ENCODE data around the gene TMEM106A.
"Not testable (repeated sequence)": the region's sequence is repeated elsewhere in the genome, so short reads cannot be mapped to it uniquely, and the experiment has no call there.

Gene TMEM106A

DNA sequence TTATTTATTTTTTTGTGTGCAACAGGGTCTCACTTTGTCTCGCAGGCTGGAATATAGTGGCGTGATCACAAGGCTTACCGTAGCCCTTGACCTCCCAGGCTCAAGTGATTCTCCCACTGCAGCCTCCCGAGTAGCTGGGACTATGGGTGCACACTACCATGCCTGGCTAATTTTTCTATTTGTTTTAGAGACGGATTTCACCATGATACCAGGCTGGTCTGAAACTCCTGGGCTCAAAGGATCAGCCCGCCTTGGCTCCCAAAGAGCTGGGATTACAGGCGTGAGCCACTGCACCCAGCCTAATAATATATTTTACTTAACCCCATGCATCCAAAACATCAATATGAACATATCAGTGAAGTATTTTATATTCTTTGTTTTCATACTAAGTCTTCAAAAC is 14.7 kb downstream of the TMEM106A start:
- DNase-seq, result no peak
- H3K9me3 Mint-ChIP-seq, result no peaks in the 10 kb centered on the region
- H3K36me3 Mint-ChIP-seq (ENCODE audit: low read depth), result peaks cover 14% of the 10 kb centered on the region
- H3K4me1 Mint-ChIP-seq (ENCODE audit: low read depth), result peaks cover 3% of the 10 kb centered on the region
- H3K27me3 Mint-ChIP-seq, result no peaks in the 10 kb centered on the region
- H3K27ac Mint-ChIP-seq, result no peak overlapping the region
- H3K4me3 Mint-ChIP-seq, result no peak overlapping the region

GRCh38 chr17:43228020-43228782 is 16.5 kb downstream of the TMEM106A start, which contains the start of gene CCDC200:
Gene CCDC200, minus strand, starts transcription at chr17:43228623. Its CDS starts 69 bp downstream, at chr17:43228554.
- H3K27me3 Mint-ChIP-seq; H3K4me3 Mint-ChIP-seq; H3K4me1 Mint-ChIP-seq (ENCODE audit: low read depth); H3K9me3 Mint-ChIP-seq; H3K27ac Mint-ChIP-seq; DNase-seq: not testable (repeated sequence)
- peaks cover 14% of the 10 kb centered on the region for H3K36me3 Mint-ChIP-seq (ENCODE audit: low read depth)

GRCh38 chr17:43231205-43232020 is 19.7 kb downstream of the TMEM106A start:
- H3K27me3 Mint-ChIP-seq; H3K36me3 Mint-ChIP-seq (ENCODE audit: low read depth); DNase-seq; H3K27ac Mint-ChIP-seq; H3K4me3 Mint-ChIP-seq; H3K9me3 Mint-ChIP-seq; H3K4me1 Mint-ChIP-seq (ENCODE audit: low read depth): not testable (repeated sequence)

GRCh38 chr17:43232021-43232699 is 20.5 kb downstream of the TMEM106A start:
- DNase-seq; H3K27ac Mint-ChIP-seq; H3K27me3 Mint-ChIP-seq; H3K36me3 Mint-ChIP-seq (ENCODE audit: low read depth); H3K9me3 Mint-ChIP-seq; H3K4me1 Mint-ChIP-seq (ENCODE audit: low read depth); H3K4me3 Mint-ChIP-seq: not testable (repeated sequence)

- H3K9me3 Mint-ChIP-seq; DNase-seq; H3K27me3 Mint-ChIP-seq; H3K36me3 Mint-ChIP-seq (ENCODE audit: low read depth); H3K4me1 Mint-ChIP-seq (ENCODE audit: low read depth); H3K4me3 Mint-ChIP-seq: not testable (repeated sequence)
- peak overlapping the region; percentile 69 for H3K27ac Mint-ChIP-seq
Measured at GRCh38 chr17:43233263-43233662, 21.6 kb downstream of the TMEM106A start.

DNA sequence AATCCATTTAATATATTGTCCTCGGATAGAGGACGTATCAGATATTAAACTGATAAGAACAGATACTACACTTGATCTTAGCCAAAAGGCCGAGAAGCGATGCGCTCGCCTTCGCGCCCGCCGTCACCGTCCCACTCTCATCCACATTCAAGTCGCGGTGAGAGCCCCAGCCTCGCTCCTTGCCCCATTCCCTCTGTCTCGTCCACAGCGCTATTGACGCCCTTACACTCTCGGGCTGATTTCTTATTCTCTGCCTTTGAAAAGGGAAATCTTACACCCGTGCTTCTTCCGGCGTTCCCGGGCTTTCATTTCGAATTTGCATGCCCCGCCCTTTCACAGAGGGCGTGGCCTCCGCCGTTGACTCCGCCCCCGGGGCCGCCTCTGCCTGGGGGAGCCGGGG is 22.2 kb downstream of the TMEM106A start, which contains the start of gene RNU2-1:
Gene RNU2-1 (minus strand): TSS at position 101 of the 400 bp plus-strand sequence.
- not testable (repeated sequence) for H3K9me3 Mint-ChIP-seq; H3K27me3 Mint-ChIP-seq; DNase-seq; H3K4me3 Mint-ChIP-seq; H3K36me3 Mint-ChIP-seq (ENCODE audit: low read depth); H3K4me1 Mint-ChIP-seq (ENCODE audit: low read depth)
- peak within 1 kb of the TSS; percentile 69 for H3K27ac Mint-ChIP-seq

GRCh38 chr17:43239597-43239996 is 27.9 kb downstream of the TMEM106A start:
- not testable (repeated sequence) for H3K4me1 Mint-ChIP-seq (ENCODE audit: low read depth); H3K9me3 Mint-ChIP-seq; DNase-seq; H3K27me3 Mint-ChIP-seq; H3K27ac Mint-ChIP-seq; H3K36me3 Mint-ChIP-seq (ENCODE audit: low read depth); H3K4me3 Mint-ChIP-seq

GRCh38 chr17:43240596-43241352 is 29.1 kb downstream of the TMEM106A start:
- not testable (repeated sequence) for H3K4me1 Mint-ChIP-seq (ENCODE audit: low read depth); H3K27me3 Mint-ChIP-seq; DNase-seq; H3K36me3 Mint-ChIP-seq (ENCODE audit: low read depth); H3K4me3 Mint-ChIP-seq; H3K27ac Mint-ChIP-seq; H3K9me3 Mint-ChIP-seq

DNA sequence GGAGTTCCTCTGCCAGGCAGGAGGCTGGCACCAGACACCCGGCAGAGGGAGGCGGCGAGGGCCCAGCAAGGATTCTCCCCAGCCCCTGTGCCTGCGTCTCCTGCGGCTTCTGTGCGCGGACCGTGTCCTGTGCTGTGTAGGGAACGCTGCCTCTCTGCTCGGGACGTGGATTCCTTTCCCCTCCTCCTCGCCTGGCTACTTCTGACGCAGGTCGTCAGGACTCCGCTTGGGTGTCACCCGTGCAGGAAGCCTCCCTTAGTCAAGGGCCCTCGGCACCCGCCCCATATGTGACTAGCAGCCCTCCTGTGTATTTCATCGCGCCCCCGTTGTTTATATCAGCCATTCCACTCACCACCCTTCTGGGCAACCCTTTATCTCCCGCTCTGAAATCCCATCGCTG is 34.8 kb downstream of the TMEM106A start:
- H3K4me1 Mint-ChIP-seq (ENCODE audit: low read depth); H3K27ac Mint-ChIP-seq; H3K9me3 Mint-ChIP-seq; H3K27me3 Mint-ChIP-seq; H3K36me3 Mint-ChIP-seq (ENCODE audit: low read depth); H3K4me3 Mint-ChIP-seq; DNase-seq: not testable (repeated sequence)

Data from activated T-cell treated with anti-CD3 and anti-CD28 coated beads, Interleukin-2, amount 50 U/mL, for 24 hours (primary cell).